ENCODE data around the gene ABHD3. TPM values are rescaled to one million over a fixed set of nuclear protein-coding genes. Genes with fewer than 3 reads are reported as not detected.

Gene ABHD3
- total and polyA plus RNA-seq, 2 of the 8 experiments (the other 6 are each of a cell fraction or from before 2014, with no cell fraction given), result 8.4 to 12.1 TPM

- H3K4me2 ChIP-seq (ENCODE audit: insufficient read depth in 1 of 2, low read depth in 2 of 2, low read length in 2 of 2), result peak overlapping the region; percentile 80 to 88; a peak in 2 of 4 replicates
- H3K18ac ChIP-seq (ENCODE audit: extremely low read depth, low read length), result no peak overlapping the region
- H2AK5ac ChIP-seq (ENCODE audit: low read depth, low read length), result no peak overlapping the region
- no peak overlapping the region for H3K23ac ChIP-seq (ENCODE audit: insufficient read length)
- H3K4me3 ChIP-seq (ENCODE audit: extremely low read depth in 1 of 4, insufficient read depth in 2 of 4, low read depth in 3 of 4, low read length in 4 of 4), result peak overlapping the region in 3 of 4 experiments; percentile 83 to 94 (median 86); a peak in 3 of 8 replicates
- WGBS, 2 experiments (ENCODE audit: extremely low coverage in 1 of 2, insufficient coverage in 1 of 2, insufficient read length in 1 of 2, insufficient replicate concordance in 2 of 2, low coverage in 1 of 2, low lambda C conversion rate in 2 of 2, missing lambda C conversion rate in 1 of 2), result 91% methylated on average over 7 of the region's 7 CpGs; no CpG with 5 or more reads in 1 of the 2 experiments
- H4K20me1 ChIP-seq (replicated peaks in 1 of 2; ENCODE audit: control insufficient read depth in 1 of 2, insufficient read depth in 2 of 2, low read length in 2 of 2), result peaks cover 26% of the 10 kb centered on the region in 2 experiments
- H2BK120ac ChIP-seq (replicated peaks; ENCODE audit: low read depth, low read length), result no peak overlapping the region
- H2BK20ac ChIP-seq (ENCODE audit: low read length), result no peak overlapping the region
- DNase-seq (ENCODE audit: low read depth in 1 of 2, low spot score in 2 of 2), result no peak
- H3K23me2 ChIP-seq (ENCODE audit: low read depth, low read length), result peaks cover 6% of the 10 kb centered on the region; the same call in 1 of the 2 replicates
- H3K14ac ChIP-seq (ENCODE audit: insufficient read length), result no peak overlapping the region
- no peak overlapping the region for H2BK15ac ChIP-seq (ENCODE audit: low read length)
- H3K79me1 ChIP-seq (ENCODE audit: low read depth, low read length), result no peaks in the 10 kb centered on the region
- no peak for FAIRE-seq
- H3K4ac ChIP-seq (replicated peaks; ENCODE audit: insufficient read length, low read depth, low read length), result no peak overlapping the region
- ChIA-PET CTCF (ENCODE audit: partially characterized antibody) (no interaction called here), POLR2A (ENCODE audit: partially characterized antibody) (interaction anchor here (0.6 to 1.4 kb wide), 2 partner anchors 8 to 39 kb away, joined by 3 read pairs; partner anchors contain the start of gene ABHD3)
- H3K9me3 ChIP-seq (ENCODE audit: insufficient read depth in 2 of 2, low read depth in 1 of 2, low read length in 1 of 2), result no peaks in the 10 kb centered on the region
- H4K5ac ChIP-seq (ENCODE audit: insufficient read length, low read depth, low read length), result no peak overlapping the region
- H3K9ac ChIP-seq (replicated peaks in 1 of 4; ENCODE audit: extremely low read depth in 1 of 4, low read depth in 3 of 4, low read length in 3 of 4), result no peak overlapping the region
- H2BK12ac ChIP-seq (ENCODE audit: low read depth, low read length), result no peak overlapping the region
- no peak overlapping the region for H2AFZ ChIP-seq (ENCODE audit: low read length)
- no peak overlapping the region for H3K56ac ChIP-seq (replicated peaks; ENCODE audit: insufficient read length, low read depth, low read length)
- H3K27ac ChIP-seq (ENCODE audit: low read depth, low read length), result no peak overlapping the region
- H3K36me3 ChIP-seq (ENCODE audit: control insufficient read depth in 2 of 4, insufficient read depth in 4 of 4, low read length in 3 of 4), result no peaks in the 10 kb centered on the region
- H3K27me3 ChIP-seq (replicated peaks in 1 of 4; ENCODE audit: control insufficient read depth in 3 of 4, extremely low read depth in 1 of 4, insufficient read depth in 3 of 4, low read length in 3 of 4), result no peaks in the 10 kb centered on the region
- no peak overlapping the region for H4K8ac ChIP-seq (ENCODE audit: extremely low read depth, insufficient read depth, low read length)
- H4K91ac ChIP-seq (replicated peaks; ENCODE audit: insufficient read length, low read length), result no peak overlapping the region
- peaks cover 0 to 18% (median 4%) of the 10 kb centered on the region in 4 experiments; a peak in 4 of 7 replicates for H3K4me1 ChIP-seq (replicated peaks in 1 of 4; ENCODE audit: control insufficient read depth in 3 of 4, insufficient read depth in 4 of 4, low read length in 3 of 4)
- no peak overlapping the region for H2BK5ac ChIP-seq (ENCODE audit: low read depth, low read length)
- peaks cover 15 to 68% of the 10 kb centered on the region in 2 experiments for H3K79me2 ChIP-seq (ENCODE audit: control insufficient read depth in 1 of 2, insufficient read depth in 2 of 2, low read length in 2 of 2)
- TF ChIP-seq, protein P1, sequence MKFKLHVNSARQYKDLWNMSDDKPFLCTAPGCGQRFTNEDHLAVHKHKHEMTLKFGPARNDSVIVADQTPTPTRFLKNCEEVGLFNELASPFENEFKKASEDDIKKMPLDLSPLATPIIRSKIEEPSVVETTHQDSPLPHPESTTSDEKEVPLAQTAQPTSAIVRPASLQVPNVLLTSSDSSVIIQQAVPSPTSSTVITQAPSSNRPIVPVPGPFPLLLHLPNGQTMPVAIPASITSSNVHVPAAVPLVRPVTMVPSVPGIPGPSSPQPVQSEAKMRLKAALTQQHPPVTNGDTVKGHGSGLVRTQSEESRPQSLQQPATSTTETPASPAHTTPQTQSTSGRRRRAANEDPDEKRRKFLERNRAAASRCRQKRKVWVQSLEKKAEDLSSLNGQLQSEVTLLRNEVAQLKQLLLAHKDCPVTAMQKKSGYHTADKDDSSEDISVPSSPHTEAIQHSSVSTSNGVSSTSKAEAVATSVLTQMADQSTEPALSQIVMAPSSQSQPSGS (IDR thresholded peaks at IDR 0.05; ENCODE audit: low read length), result no peak
- no peak for TF ChIP-seq KDM5A (IDR thresholded peaks at IDR 0.05; ENCODE audit: low read length)
- TF ChIP-seq SIX5 (IDR thresholded peaks at IDR 0.05; ENCODE audit: low read depth, low read length), result no peak
- TF ChIP-seq TCF12 (IDR thresholded peaks at IDR 0.05; ENCODE audit: low read depth, low read length), result no peak
- no peak for TF ChIP-seq SUZ12 (IDR thresholded peaks at IDR 0.05; ENCODE audit: low read length)
- no peak for TF ChIP-seq MAFK (IDR thresholded peaks at IDR 0.05; ENCODE audit: low read depth, low read length)
- TF ChIP-seq USF2 (IDR thresholded peaks at IDR 0.05; ENCODE audit: low read length), result no peak
- TF ChIP-seq CEBPB (IDR thresholded peaks at IDR 0.05; ENCODE audit: low read depth, low read length), result no peak
- no peak for TF ChIP-seq FOSL1 (IDR thresholded peaks at IDR 0.05; ENCODE audit: insufficient read depth, low read depth, low read length)
- no peak for TF ChIP-seq GABPA (IDR thresholded peaks at IDR 0.05; ENCODE audit: borderline replicate concordance, insufficient read depth, low read length)
Observed at GRCh38 chr18:21743166-21743832, 38.7 kb upstream of the ABHD3 start.

Data from H1 (cell line).